Panc1 (cell line): ENCODE results near the gene RAMP2. TPM values are rescaled to one million over a fixed set of nuclear protein-coding genes. Genes with fewer than 3 reads are reported as not detected.

Experiments used
- ATAC-seq: fragments of 200-7000 bp; cut with Tn5 transposase; 2 replicates; pipeline ENCODE4 v1.9.1; 2020; ENCODE audit warnings: mild to moderate bottlenecking, moderate library complexity
- BruUV-seq: library from RNA; stranded (reverse); fragments of 400-500 nt; replicated peaks from 2 replicates; lab custom pipeline; 2021; lab: Mats Ljungman, UMichigan
- CTCF ChIA-PET: fragments of 300-600 bp; sonication (Branson Sonifier 250); formaldehyde crosslinking; loops from one replicate; lab custom pipeline; 2022; ENCODE audit warnings: antibody characterized with exemption; lab: Charles Lee
- POLR2A ChIA-PET: fragments of 300-600 bp; sonication (Branson Sonifier 250); formaldehyde crosslinking; loops from one replicate; lab custom pipeline; 2022; ENCODE audit warnings: antibody characterized with exemption; lab: Charles Lee
- DNase-seq: peaks from one replicate; pipeline ENCODE4 v3.0.0-alpha.2; 2010; ENCODE audit warnings: low read depth, low spot score
- H3K27ac ChIP-seq: 2 replicates; pipeline ENCODE4 v1.5.1; 2011; ENCODE audit warnings: mild to moderate bottlenecking, low read length, inconsistent platforms
- H3K27me3 ChIP-seq: fragments of 200-500 bp; sonication (Bioruptor generic); 2 replicates; pipeline ENCODE4 v1.6.0; 2014; ENCODE audit warnings: low read length, inconsistent platforms; ENCODE audit not compliant: control insufficient read depth, insufficient read depth
- H3K36me3 ChIP-seq: fragments of 200-500 bp; sonication (Bioruptor generic); 2 replicates; pipeline ENCODE4 v1.5.1; 2014; ENCODE audit warnings: inconsistent platforms, mild to moderate bottlenecking, low read length, moderate library complexity; ENCODE audit not compliant: control insufficient read depth, insufficient read depth
- H3K4me1 ChIP-seq: 2 replicates; pipeline ENCODE4 v1.5.1; 2011; ENCODE audit warnings: inconsistent platforms, mild to moderate bottlenecking, low read length, moderate library complexity; ENCODE audit not compliant: control insufficient read depth, insufficient read depth
- H3K4me3 ChIP-seq, 2 experiments: 2 replicates each; pipeline ENCODE4 v1.5.1; 2011 to 2012; ENCODE audit warnings: low read depth in 2 of 2, low read length in 2 of 2, mild to moderate bottlenecking in 2 of 2, inconsistent platforms in 1 of 2, moderate library complexity in 1 of 2
- H3K9me3 ChIP-seq: fragments of 200-500 bp; sonication (Bioruptor generic); 2 replicates; pipeline ENCODE4 v1.5.1; 2014; ENCODE audit warnings: low read depth, mild to moderate bottlenecking, inconsistent platforms, low read length, moderate library complexity; ENCODE audit not compliant: control insufficient read depth, insufficient read depth
- POLR2AphosphoS5 ChIP-seq: IDR thresholded peaks from 2 replicates; pipeline ENCODE4 v1.6.1; 2012; ENCODE audit warnings: mild to moderate bottlenecking, low read depth, low read length, moderate library complexity
- SIN3A ChIP-seq: IDR thresholded peaks from 2 replicates; pipeline ENCODE4 v1.6.1; 2012; ENCODE audit warnings: low read depth, mild to moderate bottlenecking, low read length, moderate library complexity, borderline replicate concordance; ENCODE audit not compliant: insufficient read depth
- TCF7L2 ChIP-seq: IDR thresholded peaks from 2 replicates; pipeline ENCODE4 v1.6.1; 2011; ENCODE audit warnings: mild to moderate bottlenecking, low read depth, low read length, inconsistent platforms
- in situ Hi-C: cut with HindIII; loops from 2 replicates; pipeline ENCODE4 v1.10.0; 2016; ENCODE audit warnings: low sequenced_read_pairs, low pct_unique_long_range_greater_than_20kb
- intact Hi-C: fragments of 100-400 bp; cut with micrococcal nuclease; formaldehyde crosslinking; loops from one replicate; pipeline ENCODE4 v1.10.0; 2022; ENCODE audit not compliant: unreplicated experiment
- total RNA-seq: library from RNA; stranded (reverse); gene quantifications from one replicate; pipeline ENCODE4 v1.2.1, GENCODE V29; 2021; ENCODE audit not compliant: unreplicated experiment
- TF ChIP-seq, protein P1 (sequence below): fragments of 450-650 bp; IDR thresholded peaks from 2 replicates; pipeline ENCODE4 v1.5.1; 2017; ENCODE audit warnings: mild to moderate bottlenecking
- TF ChIP-seq, protein P2 (sequence below), 2 experiments: IDR thresholded peaks; 2 replicates each; pipeline ENCODE4 v1.6.1; 2011 to 2012; ENCODE audit warnings: low read depth in 2 of 2, control low read depth in 1 of 2, low read length in 1 of 2, mild to moderate bottlenecking in 1 of 2, moderate library complexity in 1 of 2; ENCODE audit not compliant: insufficient read depth in 1 of 2

The RAMP2 gene
- total RNA-seq, 1 experiment from 2014 or later, result 1.1 TPM

DNA sequence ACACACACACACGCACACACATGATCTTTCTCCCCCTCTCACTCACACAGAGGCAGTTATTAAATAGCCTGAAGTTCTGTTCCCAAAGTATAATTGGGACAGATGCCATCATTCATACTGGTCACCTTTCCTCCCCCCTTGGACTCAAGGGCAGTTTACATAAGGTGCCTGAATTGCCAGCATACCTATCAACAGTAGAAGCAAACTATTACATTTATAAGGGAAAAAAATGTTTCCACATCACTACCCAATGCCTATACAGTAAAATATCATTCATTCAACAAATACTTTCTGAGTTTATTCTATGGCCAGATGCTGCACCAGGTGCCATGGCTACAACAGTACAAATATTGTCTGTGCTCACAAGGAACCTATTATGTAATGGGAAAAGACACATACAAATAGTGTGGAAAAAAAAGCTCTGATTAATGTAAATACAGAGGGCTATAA, 43.9 kb downstream of the RAMP2 start:
- TF ChIP-seq SIN3A (no peak), POLR2AphosphoS5 (no peak), TCF7L2 (no peak)
- TF ChIP-seq, protein P1, sequence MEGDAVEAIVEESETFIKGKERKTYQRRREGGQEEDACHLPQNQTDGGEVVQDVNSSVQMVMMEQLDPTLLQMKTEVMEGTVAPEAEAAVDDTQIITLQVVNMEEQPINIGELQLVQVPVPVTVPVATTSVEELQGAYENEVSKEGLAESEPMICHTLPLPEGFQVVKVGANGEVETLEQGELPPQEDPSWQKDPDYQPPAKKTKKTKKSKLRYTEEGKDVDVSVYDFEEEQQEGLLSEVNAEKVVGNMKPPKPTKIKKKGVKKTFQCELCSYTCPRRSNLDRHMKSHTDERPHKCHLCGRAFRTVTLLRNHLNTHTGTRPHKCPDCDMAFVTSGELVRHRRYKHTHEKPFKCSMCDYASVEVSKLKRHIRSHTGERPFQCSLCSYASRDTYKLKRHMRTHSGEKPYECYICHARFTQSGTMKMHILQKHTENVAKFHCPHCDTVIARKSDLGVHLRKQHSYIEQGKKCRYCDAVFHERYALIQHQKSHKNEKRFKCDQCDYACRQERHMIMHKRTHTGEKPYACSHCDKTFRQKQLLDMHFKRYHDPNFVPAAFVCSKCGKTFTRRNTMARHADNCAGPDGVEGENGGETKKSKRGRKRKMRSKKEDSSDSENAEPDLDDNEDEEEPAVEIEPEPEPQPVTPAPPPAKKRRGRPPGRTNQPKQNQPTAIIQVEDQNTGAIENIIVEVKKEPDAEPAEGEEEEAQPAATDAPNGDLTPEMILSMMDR, result no peak
- TF ChIP-seq, protein P2, sequence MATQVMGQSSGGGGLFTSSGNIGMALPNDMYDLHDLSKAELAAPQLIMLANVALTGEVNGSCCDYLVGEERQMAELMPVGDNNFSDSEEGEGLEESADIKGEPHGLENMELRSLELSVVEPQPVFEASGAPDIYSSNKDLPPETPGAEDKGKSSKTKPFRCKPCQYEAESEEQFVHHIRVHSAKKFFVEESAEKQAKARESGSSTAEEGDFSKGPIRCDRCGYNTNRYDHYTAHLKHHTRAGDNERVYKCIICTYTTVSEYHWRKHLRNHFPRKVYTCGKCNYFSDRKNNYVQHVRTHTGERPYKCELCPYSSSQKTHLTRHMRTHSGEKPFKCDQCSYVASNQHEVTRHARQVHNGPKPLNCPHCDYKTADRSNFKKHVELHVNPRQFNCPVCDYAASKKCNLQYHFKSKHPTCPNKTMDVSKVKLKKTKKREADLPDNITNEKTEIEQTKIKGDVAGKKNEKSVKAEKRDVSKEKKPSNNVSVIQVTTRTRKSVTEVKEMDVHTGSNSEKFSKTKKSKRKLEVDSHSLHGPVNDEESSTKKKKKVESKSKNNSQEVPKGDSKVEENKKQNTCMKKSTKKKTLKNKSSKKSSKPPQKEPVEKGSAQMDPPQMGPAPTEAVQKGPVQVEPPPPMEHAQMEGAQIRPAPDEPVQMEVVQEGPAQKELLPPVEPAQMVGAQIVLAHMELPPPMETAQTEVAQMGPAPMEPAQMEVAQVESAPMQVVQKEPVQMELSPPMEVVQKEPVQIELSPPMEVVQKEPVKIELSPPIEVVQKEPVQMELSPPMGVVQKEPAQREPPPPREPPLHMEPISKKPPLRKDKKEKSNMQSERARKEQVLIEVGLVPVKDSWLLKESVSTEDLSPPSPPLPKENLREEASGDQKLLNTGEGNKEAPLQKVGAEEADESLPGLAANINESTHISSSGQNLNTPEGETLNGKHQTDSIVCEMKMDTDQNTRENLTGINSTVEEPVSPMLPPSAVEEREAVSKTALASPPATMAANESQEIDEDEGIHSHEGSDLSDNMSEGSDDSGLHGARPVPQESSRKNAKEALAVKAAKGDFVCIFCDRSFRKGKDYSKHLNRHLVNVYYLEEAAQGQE (IDR thresholded peaks at IDR 0.05; ENCODE audit: insufficient read depth in 1 of 2, low read depth in 2 of 2, low read length in 1 of 2), result no peak
- ATAC-seq (no peak), DNase-seq (no peak)
- intact Hi-C loops (no loop called here), in situ Hi-C loops (no loop called here)
- Histone ChIP-seq H3K36me3 (no peaks in the 10 kb centered on the region), H3K4me3 (no peak overlapping the region), H3K27ac (no peak overlapping the region), H3K9me3 (no peaks in the 10 kb centered on the region), H3K27me3 (no peaks in the 10 kb centered on the region), H3K4me1 (peaks cover 10% of the 10 kb centered on the region)
- ChIA-PET CTCF (no interaction called here), POLR2A (interaction anchor here (0.6 kb wide), 1 partner anchor 8 kb away, joined by 4 read pairs; no protein-coding TSS in a partner anchor)
- no TSS peak for BruUV-seq

DNA sequence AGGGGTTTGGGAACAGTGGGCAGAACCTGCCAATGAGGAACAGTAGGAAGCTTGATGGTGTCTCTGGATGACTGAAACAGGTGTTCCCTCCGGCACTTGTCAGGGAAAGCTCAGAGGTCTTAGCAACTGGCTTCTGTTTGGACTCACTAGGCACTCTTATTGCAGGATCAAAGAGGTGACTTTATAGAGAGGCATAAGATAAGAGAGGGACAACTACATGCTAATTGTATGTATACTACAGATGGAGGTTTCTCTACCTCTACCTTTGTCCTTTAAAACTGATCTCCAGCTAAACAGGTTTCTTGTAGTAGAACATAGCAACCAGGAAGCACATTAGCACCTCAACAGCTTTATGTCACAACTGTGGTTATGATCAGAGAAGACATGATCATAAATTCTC, 45.2 kb downstream of the RAMP2 start:
- Histone ChIP-seq H3K4me3 (no peak overlapping the region), H3K27ac (no peak overlapping the region), H3K9me3 (no peaks in the 10 kb centered on the region), H3K27me3 (no peaks in the 10 kb centered on the region), H3K4me1 (peaks cover 10% of the 10 kb centered on the region), H3K36me3 (no peaks in the 10 kb centered on the region)
- DNase-seq (no peak), ATAC-seq (no peak)
- no TSS peak for BruUV-seq
- intact Hi-C loops, result no loop called here
- CTCF ChIA-PET, result no interaction called here
- in situ Hi-C loops, result no loop called here
- POLR2A ChIA-PET, result interaction anchor here (0.6 kb wide), 1 partner anchor 509 kb away, joined by 12 read pairs; no protein-coding TSS in a partner anchor
- TF ChIP-seq SIN3A, result no peak

DNA sequence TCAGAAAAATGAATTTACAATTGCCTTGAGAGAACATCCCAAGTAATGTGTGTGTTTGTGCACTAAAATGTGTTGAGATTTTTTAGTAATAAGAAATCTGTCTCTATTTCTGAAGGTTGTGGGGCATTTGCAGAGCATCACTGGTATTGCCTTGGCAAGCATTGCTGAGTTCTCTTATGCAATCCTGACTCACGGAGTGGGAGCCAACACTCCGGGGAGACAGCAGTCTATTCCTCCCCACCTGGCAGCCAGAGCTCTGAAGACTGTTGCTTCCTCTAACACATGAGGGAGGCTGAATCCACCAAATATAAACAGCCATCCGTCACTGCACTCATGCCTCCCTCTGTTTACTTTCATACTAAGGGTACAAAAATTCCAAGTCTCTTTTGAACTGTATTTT, 48.2 kb downstream of the RAMP2 start:
- no peaks in the 10 kb centered on the region for H3K9me3 ChIP-seq
- ChIA-PET CTCF (no interaction called here), POLR2A (interaction anchor here (0.6 kb wide), 1 partner anchor 174 kb away, joined by 7 read pairs; no protein-coding TSS in a partner anchor)
- no peak overlapping the region for H3K4me3 ChIP-seq
- no peaks in the 10 kb centered on the region; the same call in 1 of the 2 replicates for H3K4me1 ChIP-seq
- no peak overlapping the region for H3K27ac ChIP-seq
- DNase-seq (no peak), ATAC-seq (no peak)
- in situ Hi-C loops, result no loop called here
- BruUV-seq, result no TSS peak
- no peak for TF ChIP-seq SIN3A
- no peak for TF ChIP-seq TCF7L2
- TF ChIP-seq, protein P1, result no peak
- no peak for TF ChIP-seq POLR2AphosphoS5
- TF ChIP-seq, protein P2 (IDR thresholded peaks at IDR 0.05; ENCODE audit: insufficient read depth in 1 of 2, low read depth in 2 of 2, low read length in 1 of 2), result no peak
- H3K36me3 ChIP-seq, result peaks cover 3% of the 10 kb centered on the region; the same call in 1 of the 2 replicates
- no peaks in the 10 kb centered on the region for H3K27me3 ChIP-seq
- intact Hi-C loops, result no loop called here
